DMS53 treated with DMSO at 0.1 percent for 48 hours (cell line): Measurements from ENCODE around the gene MMEL1.
"Not testable (repeated sequence)": the region's sequence is repeated elsewhere in the genome, so short reads cannot be mapped to it uniquely, and the experiment has no call there.

Experiments used
- DNase-seq: peaks from one replicate; lab custom pipeline; 2025; ENCODE audit not compliant: unreplicated experiment; lab: John Stamatoyannopoulos, UW

MMEL1 gene, protein sequence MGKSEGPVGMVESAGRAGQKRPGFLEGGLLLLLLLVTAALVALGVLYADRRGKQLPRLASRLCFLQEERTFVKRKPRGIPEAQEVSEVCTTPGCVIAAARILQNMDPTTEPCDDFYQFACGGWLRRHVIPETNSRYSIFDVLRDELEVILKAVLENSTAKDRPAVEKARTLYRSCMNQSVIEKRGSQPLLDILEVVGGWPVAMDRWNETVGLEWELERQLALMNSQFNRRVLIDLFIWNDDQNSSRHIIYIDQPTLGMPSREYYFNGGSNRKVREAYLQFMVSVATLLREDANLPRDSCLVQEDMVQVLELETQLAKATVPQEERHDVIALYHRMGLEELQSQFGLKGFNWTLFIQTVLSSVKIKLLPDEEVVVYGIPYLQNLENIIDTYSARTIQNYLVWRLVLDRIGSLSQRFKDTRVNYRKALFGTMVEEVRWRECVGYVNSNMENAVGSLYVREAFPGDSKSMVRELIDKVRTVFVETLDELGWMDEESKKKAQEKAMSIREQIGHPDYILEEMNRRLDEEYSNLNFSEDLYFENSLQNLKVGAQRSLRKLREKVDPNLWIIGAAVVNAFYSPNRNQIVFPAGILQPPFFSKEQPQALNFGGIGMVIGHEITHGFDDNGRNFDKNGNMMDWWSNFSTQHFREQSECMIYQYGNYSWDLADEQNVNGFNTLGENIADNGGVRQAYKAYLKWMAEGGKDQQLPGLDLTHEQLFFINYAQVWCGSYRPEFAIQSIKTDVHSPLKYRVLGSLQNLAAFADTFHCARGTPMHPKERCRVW

DNA sequence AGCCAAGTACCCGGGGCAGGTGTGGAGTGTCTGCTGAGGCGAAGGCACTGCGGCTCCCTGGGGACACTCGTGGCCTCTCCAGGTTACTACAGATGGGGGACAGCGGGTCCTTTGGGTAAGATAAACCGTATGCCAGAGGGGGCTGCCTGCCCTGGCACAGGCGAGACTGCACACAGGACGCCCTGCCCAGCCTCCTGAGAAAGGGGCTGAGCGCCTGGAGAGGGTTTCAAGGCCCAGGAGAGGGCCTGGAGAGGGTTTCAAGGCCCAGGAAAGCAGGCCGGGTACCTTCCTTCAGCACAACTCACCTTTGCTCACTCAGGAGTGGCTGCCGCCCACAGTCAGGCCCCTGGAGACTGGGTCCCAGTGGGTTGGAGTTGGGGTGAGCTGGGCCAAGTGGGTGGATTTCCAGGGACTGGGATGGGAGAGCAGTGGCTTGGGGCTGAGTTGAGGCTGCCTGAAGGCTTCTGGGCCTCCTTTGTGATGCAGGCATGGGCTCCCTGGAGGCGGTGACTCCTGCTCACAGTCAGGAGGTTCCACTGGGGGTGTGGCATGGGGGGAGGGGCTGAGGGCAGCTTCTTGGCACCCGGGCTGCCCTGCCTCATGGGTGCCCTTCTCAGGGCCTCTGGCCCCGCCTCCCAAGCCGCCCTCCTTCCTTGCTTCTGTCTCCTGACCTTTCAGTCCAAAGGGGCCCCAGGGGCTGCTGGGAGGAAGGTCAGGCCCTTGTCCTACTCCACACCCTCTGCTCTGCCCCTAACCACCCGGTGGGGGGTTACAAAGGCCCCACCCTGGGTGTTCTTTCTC lies at the start of gene MMEL1:
Gene MMEL1, minus strand, starts transcription at position 456 of the 801 bp plus-strand sequence. CDS start 3,532 bp downstream, outside the sequence.
- DNase-seq: no peak

DNA sequence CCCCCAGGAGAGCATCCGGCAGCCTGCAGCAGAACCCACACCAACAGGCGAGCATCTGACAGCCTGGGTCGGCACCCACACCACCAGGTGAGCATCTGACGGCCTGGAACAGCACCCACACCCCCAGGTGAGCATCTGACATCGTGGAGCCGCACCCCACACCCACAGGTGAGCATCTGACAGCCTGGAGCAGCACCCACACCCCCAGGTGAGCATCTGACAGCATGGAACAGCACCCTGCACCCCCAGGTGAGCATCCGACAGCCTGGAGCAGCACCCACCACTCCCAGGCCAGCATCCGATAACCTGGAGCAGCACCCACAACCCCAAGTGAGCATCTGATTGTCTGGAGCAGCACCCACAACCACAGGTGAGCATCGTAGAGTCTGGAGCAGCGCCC lies 43.9 kb upstream of the MMEL1 start:
- DNase-seq: not testable (repeated sequence)

DNA sequence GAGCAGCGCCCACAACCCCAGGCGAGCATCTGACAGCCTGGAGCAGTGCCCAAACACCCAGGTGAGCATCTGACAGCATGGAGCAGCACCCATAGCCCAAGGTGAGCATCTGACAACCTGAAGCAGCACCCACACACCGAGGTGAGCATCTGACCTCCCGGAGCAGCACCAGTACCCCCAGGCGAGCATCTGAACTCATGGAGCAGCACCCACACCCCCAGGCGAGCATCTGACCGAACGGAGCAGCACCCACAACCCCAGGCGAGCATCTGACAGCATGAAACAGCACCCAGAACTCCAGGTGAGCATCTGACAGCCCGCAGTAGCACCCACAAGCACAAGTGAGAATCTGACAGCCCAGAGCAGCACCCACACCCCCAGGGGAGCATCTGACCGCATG lies 38.8 kb upstream of the MMEL1 start:
- not testable (repeated sequence) for DNase-seq

DNA sequence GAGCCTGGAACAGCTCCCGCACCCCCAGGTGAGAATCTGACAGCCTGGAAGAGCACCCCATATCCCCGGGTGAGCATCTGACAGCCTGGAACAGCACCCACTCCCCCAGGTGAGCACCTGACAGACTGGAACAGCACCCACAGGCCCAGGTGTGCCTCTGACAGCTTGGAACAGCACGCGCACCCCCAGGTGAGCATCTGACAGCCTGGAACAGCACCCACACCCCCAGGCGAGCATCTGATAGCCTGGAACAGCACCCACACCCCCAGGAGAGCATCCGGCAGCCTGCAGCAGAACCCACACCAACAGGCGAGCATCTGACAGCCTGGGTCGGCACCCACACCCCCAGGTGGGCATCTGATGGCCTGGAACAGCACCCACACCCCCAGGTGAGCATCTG lies 27.0 kb upstream of the MMEL1 start:
- not testable (repeated sequence) for DNase-seq

DNA sequence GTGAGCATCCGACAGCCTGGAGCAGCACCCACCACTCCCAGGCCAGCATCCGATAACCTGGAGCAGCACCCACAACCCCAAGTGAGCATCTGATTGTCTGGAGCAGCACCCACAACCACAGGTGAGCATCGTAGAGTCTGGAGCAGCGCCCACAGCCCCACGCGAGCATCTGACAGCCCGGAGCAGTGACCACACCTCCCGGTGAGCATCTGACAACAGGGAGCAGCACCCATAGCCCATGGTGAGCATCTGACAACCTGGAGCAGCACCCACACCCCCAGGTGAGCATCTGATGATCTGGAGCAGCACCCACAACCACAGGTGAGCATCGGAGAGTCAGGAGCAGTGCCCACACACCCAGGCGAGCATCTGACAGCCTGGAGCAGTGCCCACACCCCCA lies 25.1 kb upstream of the MMEL1 start:
- not testable (repeated sequence) for DNase-seq

DNA sequence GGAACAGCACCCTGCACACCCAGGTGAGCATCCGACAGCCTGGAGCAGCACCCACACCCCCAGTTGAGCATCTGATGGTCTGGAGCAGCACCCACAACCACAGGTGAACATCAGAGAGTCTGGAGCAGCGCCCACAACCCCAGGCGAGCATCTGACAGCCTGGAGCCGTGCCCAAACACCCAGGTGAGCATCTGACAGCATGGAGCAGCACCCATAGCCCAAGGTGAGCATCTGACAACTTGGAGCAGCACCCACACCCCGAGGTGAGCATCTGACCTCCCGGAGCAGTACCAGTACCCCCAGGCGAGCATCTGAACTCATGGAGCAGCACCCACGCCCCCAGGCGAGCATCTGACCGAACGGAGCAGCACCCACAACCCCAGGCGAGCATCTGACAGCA lies 24.3 kb upstream of the MMEL1 start:
- DNase-seq: not testable (repeated sequence)

DNA sequence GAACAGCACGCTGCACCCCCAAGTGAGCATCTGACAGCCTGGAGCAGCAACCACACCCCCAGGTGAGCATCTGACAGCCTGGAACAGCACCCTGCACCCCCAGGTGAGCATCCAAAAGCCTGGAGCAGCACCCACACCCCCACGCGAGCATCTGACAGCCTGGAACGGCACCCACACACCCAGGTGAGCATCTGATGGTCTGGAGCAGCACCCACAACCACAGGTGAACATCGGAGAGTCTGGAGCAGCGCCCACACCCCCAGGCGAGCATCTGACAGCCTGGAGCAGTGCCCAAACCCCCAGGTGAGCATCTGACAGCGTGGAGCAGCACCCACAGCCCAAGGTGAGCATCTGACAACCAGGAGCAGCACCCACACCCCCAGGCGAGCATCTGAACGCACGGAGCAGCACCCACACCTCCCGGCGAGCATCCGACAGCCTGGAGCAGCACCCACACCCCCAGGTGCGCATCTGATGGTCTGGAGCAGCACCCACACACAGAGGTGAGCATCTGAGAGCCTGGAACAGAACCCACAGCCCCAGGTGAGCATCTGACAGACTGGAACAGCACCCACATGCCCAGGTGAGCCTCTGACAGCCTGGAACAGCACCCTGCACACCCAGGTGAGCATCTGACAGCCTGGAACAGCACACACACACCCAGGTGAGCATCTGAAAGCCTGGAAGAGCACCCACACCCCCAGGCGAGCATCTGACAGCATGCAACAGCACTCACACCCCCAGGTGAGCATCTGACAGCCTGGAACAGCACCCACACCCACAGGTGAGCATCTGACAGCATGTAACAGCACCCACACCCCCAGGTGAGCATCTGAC lies 23.0 kb upstream of the MMEL1 start:
- DNase-seq: not testable (repeated sequence)

DNA sequence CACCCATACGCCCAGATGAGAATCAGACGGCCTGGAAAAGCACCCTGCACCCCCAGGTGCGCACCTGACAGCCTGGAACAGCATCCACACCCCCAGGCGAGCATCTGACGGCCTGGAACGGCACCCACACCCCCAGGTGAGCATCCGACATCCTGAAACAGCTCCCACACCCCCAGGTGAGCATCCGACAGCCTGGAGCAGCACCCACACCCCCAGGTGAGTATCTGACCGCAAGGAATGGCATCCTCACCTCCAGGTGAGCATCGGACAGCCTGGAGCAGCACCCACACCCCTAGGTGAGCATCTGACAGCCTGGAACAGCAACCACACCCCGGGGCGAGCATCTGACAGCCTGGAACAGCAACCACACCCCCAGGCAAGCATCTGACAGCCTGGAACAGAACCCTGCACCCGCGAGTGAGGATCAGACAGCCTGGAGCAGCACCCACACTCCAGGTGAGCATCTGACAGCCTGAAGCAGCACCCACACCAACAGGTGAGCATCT lies 21.7 kb upstream of the MMEL1 start:
- DNase-seq: not testable (repeated sequence)

DNA sequence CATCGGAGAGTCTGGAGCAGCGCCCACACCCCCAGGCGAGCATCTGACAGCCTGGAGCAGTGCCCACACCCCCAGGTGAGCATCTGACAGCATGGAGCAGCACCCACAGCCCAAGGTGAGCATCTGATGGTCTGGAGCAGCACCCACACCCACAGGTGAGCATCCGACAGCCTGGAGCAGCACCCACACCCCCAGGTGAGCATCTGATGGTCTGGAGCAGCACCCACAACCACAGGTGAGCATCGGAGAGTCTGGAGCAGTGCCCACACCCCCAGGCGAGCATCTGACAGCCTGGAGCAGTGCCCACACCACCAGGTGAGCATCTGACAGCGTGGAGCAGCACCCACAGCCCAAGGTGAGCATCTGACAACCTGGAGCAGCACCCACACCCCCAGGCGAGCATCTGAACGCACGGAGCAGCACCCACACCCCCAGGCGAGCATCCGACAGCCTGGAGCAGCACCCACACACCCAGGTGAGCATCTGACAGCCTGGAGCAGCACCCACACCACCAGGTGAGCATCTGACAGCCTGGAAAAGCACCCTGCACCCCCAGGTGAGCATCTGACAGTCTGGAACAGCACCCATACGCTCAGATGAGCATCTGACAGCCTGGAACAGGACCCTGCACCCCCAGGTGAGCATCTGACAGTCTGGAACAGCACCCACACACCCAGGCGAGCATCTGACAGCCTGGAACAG lies 21.1 kb upstream of the MMEL1 start:
- not testable (repeated sequence) for DNase-seq

DNA sequence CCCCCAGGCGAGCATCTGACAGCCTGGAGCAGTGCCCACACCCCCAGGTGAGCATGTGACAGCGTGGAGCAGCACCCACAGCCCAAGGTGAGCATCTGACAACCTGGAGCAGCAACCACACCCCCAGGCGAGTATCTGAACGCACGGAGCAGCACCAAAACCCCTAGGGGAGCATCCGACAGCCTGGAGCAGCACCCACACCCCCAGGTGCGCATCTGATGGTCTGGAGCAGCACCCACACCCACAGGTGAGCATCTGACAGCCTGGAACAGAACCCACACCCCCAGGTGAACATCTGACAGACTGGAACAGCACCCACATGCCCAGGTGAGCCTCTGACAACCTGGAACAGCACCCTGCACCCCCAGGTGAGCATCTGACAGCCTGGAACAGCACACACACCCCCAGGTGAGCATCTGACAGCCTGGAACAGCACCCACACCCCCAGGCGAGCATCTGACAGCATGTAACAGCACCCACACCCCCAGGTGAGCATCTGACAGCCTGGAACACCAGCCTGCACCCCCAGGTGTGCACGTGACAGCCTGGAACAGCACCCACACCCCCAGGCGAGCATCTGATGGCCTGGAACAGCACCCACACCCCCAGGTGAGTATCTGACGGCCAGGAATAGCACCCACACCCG lies 20.2 kb upstream of the MMEL1 start:
- not testable (repeated sequence) for DNase-seq

DNA sequence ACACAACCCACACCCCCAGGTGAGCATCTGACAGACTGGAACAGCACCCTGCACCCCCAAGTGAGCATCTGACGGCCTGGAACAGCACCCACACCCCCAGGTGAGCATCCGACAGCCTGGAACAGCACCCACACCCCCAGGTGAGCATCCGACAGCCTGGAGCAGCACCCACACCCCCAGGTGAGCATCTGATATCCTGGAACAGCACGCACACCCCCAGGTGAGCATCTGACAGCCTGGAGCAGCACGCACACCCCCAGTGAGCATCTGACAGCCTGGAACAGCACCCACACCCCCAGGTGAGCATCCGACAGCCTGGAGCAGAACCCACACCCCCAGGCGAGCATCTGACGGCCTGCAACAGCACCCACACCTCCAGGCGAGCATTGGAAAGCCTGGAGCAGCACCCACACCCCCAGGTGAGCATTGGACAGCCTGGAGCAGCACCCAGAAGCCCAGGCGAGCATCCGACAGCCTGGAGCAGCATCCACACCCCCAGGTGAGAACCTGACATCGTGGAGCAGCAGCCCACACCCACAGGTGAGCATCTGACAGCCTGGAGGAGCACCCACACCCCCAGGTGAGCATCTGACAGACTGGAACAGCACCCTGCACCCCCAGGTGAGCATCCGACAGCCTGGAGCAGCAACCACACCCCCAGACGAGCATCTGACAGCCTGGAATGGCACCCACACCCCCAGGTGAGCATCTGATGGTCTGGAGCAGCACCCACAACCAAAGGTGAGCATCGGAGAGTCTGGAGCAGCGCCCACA lies 19.5 kb upstream of the MMEL1 start:
- DNase-seq: not testable (repeated sequence)

DNA sequence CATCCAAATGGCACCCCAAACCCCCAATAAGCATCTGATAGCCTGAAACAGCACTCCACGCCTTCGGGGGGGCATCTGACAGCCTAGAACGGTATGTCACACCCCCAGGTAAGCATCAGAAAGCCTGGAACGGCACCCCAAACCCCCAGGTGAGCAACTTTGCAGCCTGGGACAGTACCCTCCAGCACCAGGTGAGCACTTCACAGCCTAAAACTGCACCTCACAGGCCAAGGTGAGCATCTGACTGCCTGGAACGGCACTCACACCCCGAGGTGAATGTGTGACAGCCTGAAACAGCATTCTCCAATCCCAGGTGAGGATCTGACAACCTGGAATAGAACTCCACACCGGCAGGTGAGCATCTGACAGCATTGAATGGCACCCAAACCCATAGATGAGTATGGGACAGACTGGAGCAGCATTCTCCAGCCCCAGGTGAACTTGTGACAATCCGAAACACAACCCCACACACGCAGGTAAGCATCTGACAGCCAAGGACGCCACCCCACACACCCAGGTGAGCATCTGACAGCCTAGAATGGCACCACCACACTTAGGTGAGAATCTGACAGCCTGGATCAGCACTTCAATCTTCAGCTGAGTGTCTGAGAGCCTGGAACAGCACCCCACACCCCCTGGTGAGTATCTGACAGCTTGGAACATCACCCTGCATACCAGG lies 18.3 kb upstream of the MMEL1 start:
- DNase-seq: no peak

DNA sequence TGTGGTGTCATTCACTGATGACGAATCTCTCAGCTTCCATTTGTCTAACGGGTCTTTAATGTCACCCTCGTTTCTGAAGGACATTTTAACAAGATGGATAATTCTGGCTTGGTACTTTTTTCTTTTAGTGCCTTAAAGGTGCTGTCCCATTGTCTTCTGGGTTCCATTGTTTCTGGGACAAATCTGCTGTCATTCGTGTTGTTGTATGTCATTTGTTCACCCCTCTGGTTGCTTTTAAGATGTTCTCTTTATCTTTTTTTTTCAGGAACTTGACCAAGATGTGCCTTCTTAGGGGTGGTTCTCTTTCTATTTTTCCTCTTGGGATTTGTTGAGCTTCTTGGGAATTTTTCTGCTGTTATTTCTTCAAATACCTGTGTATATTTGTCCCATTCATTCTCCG lies 14.0 kb upstream of the MMEL1 start:
- no peak for DNase-seq

DNA sequence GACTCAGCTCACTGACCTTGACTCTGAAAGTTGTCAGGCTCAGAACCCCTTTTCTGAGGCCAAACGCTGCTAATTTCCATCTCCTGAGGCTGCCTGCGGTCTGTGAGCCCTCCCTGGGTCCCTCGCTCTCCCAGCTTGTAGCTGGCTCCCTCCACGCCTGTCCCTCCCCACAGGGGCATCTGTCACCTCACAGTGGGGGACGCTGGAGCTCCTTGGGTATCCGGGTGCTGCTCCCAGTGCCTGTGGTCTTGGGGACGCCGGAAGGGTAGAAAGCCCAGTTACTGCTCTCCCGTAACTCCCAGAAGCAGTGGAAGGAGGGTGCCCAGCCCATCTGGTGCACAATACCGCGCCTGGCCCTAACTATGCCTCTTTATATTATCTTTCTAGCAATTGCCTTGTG lies 13.0 kb upstream of the MMEL1 start:
- DNase-seq: no peak

DNA sequence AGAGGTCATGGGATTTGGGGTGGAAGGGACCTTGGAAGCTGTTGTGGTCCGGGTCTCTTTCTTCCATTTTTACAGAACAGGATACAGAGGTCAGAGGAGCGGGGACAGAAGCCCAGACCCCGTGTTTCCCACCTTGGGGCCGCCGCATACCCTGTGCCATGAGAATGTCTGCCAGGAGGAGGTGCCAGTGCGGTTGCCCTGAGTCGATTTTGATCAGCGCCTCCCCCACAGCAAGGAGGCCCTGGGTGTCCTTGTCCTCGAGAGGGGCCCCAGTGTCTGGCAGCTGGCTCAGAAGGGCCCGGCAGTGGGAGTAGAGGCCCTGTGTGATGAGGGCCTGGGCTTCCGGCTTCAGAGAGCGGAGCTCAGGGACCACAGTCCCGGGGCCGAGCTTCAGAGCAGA lies 12.3 kb upstream of the MMEL1 start:
- no peak for DNase-seq

DNA sequence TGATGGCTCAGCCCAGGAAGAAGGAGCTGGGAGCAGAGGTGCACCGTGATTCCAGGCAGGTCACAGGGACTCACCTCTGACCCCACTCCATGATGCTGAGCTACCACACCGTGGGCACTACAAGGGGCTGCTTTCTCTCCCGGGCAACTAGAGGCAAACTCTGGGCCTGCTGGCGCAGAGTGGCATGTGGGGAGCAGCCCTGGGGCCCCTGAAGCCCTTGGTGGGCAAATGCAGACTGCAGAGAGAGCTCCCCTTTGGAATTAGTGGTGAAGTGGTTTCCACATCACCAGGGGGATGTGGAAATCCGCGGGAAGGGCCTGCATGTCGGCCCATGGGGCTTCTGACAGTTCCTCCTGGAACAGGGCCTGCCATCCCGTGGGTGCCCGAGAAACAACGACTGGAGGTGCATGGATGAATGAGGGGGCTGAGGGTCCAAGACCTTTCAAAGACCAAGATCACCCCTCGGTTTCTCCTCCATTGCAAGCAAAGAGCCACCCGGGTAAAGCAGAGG lies 11.8 kb upstream of the MMEL1 start:
- DNase-seq: no peak

DNA sequence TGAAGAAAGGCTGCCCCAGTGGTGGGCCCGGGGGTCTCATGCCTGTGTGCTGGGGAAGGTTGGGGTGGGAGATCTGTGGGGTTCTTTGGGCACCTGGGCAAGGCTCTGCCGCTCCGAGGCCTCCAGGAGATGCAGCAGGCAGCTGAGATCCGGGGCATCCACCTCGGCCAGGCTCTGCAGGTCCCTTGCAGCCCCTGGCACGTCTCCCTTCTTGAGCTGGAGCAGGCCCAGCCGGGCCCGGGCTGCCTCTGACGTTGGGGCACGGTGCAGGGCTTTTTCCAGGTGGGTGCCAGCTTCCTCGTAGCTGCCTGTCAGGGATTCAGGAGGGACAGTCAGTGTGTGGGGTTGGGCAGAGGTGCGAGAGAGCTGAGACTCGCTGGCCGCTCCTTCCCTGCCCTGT lies 11.4 kb upstream of the MMEL1 start:
- DNase-seq: no peak
